ENCODE data around the gene CA5B. TPM values are rescaled to one million over a fixed set of nuclear protein-coding genes. Genes with fewer than 3 reads are reported as not detected.

Gene CA5B
- total RNA-seq, 1 donor from 2014 or later: 2.8 TPM

Other genes starting within 250 kb of the CA5B start
- 10.8 TPM for gene PIR, start 244.9 kb upstream of the CA5B start, total RNA-seq
- 1.8 TPM for gene BMX, start 237.5 kb upstream of the CA5B start, total RNA-seq
- gene ACE2, start 137.3 kb upstream of the CA5B start, total RNA-seq: 13.3 TPM
- gene CLTRN, start 73.5 kb upstream of the CA5B start, total RNA-seq: 0.94 TPM
- 6.8 TPM for gene ZRSR2, start 52.2 kb downstream of the CA5B start, total RNA-seq
- 117 TPM for gene AP1S2, start 116.5 kb downstream of the CA5B start, total RNA-seq

All from Right ventricle myocardium superior (tissue), 1 donor.